ENCODE results near the gene ETS1.

GRCh38 chr11:128555606-128556005 is 31.8 kb downstream of the ETS1 start:
- TF ChIP-seq CTCF (IDR thresholded peaks at IDR 0.05) (no peak), CBX8 (IDR thresholded peaks at IDR 0.05) (no peak), RFX5 (IDR thresholded peaks at IDR 0.05) (no peak), NR3C1 (IDR thresholded peaks at IDR 0.05) (no peak), EP300 (IDR thresholded peaks at IDR 0.05) (no peak)

Data from A549 (cell line).